ENCODE results near the gene EDIL3.

DNA sequence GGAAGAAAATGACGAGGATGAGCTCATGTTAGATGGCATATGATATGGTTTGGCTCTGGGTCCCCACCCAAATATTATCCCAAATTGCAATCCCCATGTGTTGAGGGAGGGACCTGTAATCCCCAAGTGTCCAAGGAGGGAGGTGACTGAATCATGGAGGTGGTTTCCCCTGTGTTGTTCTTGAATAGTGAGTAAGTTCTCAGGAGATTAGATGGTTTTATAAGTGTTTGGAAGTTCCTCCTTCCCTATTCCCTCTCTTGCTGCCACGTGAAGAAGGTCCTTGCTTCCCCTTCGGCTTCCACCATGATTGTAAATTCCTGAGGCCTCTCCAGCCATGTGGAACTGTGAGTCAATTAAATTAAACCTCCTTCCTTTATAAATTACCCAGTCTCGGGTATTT is 10.1 kb downstream of the EDIL3 start:
- TF ChIP-seq, protein P1, sequence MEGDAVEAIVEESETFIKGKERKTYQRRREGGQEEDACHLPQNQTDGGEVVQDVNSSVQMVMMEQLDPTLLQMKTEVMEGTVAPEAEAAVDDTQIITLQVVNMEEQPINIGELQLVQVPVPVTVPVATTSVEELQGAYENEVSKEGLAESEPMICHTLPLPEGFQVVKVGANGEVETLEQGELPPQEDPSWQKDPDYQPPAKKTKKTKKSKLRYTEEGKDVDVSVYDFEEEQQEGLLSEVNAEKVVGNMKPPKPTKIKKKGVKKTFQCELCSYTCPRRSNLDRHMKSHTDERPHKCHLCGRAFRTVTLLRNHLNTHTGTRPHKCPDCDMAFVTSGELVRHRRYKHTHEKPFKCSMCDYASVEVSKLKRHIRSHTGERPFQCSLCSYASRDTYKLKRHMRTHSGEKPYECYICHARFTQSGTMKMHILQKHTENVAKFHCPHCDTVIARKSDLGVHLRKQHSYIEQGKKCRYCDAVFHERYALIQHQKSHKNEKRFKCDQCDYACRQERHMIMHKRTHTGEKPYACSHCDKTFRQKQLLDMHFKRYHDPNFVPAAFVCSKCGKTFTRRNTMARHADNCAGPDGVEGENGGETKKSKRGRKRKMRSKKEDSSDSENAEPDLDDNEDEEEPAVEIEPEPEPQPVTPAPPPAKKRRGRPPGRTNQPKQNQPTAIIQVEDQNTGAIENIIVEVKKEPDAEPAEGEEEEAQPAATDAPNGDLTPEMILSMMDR (IDR thresholded peaks at IDR 0.05), result no peak
- no peak for TF ChIP-seq POLR2A (IDR thresholded peaks at IDR 0.05)

Data from gastroesophageal sphincter (tissue), 3 donors.